ENCODE data around the gene ARHGAP11B.
"Not testable (repeated sequence)": the region's sequence is repeated elsewhere in the genome, so short reads cannot be mapped to it uniquely, and the experiment has no call there.

ARHGAP11B gene

GRCh38 chr15:30671309-30671708 is 45.4 kb downstream of the ARHGAP11B start:
- Mint-ChIP-seq H3K4me3 (no peak overlapping the region), H3K4me1 (peaks cover 8% of the 10 kb centered on the region), H3K27ac (no peak overlapping the region), H3K27me3 (ENCODE audit: low read depth) (no peaks in the 10 kb centered on the region), H3K36me3 (peaks cover 18% of the 10 kb centered on the region), H3K9me3 (no peaks in the 10 kb centered on the region)
- POLR2A ChIA-PET, result no interaction called here
- DNase-seq (ENCODE audit: low spot score) (no peak), ATAC-seq (no peak)
- CTCF ChIA-PET, result no interaction called here
- TF ChIP-seq ERG (CRISPR knock-in tag; IDR thresholded peaks at IDR 0.05) (no peak), TP53 (CRISPR knock-in tag; IDR thresholded peaks at IDR 0.05) (no peak), SMAD3 (CRISPR knock-in tag; IDR thresholded peaks at IDR 0.05; ENCODE audit: borderline replicate concordance) (no peak), FOXJ3 (CRISPR knock-in tag; IDR thresholded peaks at IDR 0.05; ENCODE audit: borderline replicate concordance) (no peak), CDX4 (CRISPR knock-in tag; IDR thresholded peaks at IDR 0.05; ENCODE audit: borderline replicate concordance) (no peak), ZNF396 (CRISPR knock-in tag; IDR thresholded peaks at IDR 0.05; ENCODE audit: borderline replicate concordance) (no peak), ZNF232 (CRISPR knock-in tag; IDR thresholded peaks at IDR 0.05) (no peak), ZNF138 (CRISPR knock-in tag; conservative IDR thresholded peaks at IDR 0.05) (no peak), PRRX2 (CRISPR knock-in tag; IDR thresholded peaks at IDR 0.05) (no peak), ZNF532 (CRISPR knock-in tag; IDR thresholded peaks at IDR 0.05; ENCODE audit: borderline replicate concordance) (no peak), MAX (CRISPR knock-in tag; IDR thresholded peaks at IDR 0.05) (no peak)

- no peak for TF ChIP-seq PRDM15 (CRISPR knock-in tag; IDR thresholded peaks at IDR 0.05)
- no peak for TF ChIP-seq SP1 (CRISPR knock-in tag; conservative IDR thresholded peaks at IDR 0.05)
- ChIA-PET POLR2A (no interaction called here), CTCF (interaction anchor here (1.1 kb wide), 1 partner anchor 184 kb away, joined by 3 read pairs; no protein-coding TSS in a partner anchor)
- Mint-ChIP-seq H3K9me3 (no peaks in the 10 kb centered on the region), H3K27ac (no peak overlapping the region), H3K4me3 (no peak overlapping the region), H3K4me1 (peaks cover under 1% of the 10 kb centered on the region), H3K36me3 (peaks cover 9% of the 10 kb centered on the region), H3K27me3 (ENCODE audit: low read depth) (no peaks in the 10 kb centered on the region)
- DNase-seq (ENCODE audit: low spot score) (no peak), ATAC-seq (no peak)
Observed at GRCh38 chr15:30675126-30675525, 49.2 kb downstream of the ARHGAP11B start.

- H3K9me3 Mint-ChIP-seq; H3K27me3 Mint-ChIP-seq (ENCODE audit: low read depth); ATAC-seq; H3K4me3 Mint-ChIP-seq; H3K27ac Mint-ChIP-seq; H3K36me3 Mint-ChIP-seq; POLR2A ChIA-PET; CTCF ChIA-PET; H3K4me1 Mint-ChIP-seq; DNase-seq (ENCODE audit: low spot score): not testable (repeated sequence)
Observed at GRCh38 chr15:30675891-30676290, 50.0 kb downstream of the ARHGAP11B start.

GRCh38 chr15:30680997-30681396 is 55.1 kb downstream of the ARHGAP11B start:
- ATAC-seq; DNase-seq (ENCODE audit: low spot score); H3K4me3 Mint-ChIP-seq; H3K27ac Mint-ChIP-seq; CTCF ChIA-PET; H3K4me1 Mint-ChIP-seq; H3K36me3 Mint-ChIP-seq; H3K9me3 Mint-ChIP-seq; H3K27me3 Mint-ChIP-seq (ENCODE audit: low read depth); POLR2A ChIA-PET: not testable (repeated sequence)

- ATAC-seq; CTCF ChIA-PET; H3K4me3 Mint-ChIP-seq; H3K27ac Mint-ChIP-seq; DNase-seq (ENCODE audit: low spot score); H3K4me1 Mint-ChIP-seq; POLR2A ChIA-PET; H3K9me3 Mint-ChIP-seq; H3K27me3 Mint-ChIP-seq (ENCODE audit: low read depth): not testable (repeated sequence)
- H3K36me3 Mint-ChIP-seq, result peaks cover 11% of the 10 kb centered on the region
Observed at GRCh38 chr15:30685709-30686285, 59.9 kb downstream of the ARHGAP11B start.

GRCh38 chr15:30686651-30687050 is 60.7 kb downstream of the ARHGAP11B start:
- CTCF ChIA-PET; H3K9me3 Mint-ChIP-seq; H3K4me1 Mint-ChIP-seq; H3K4me3 Mint-ChIP-seq; H3K27ac Mint-ChIP-seq; DNase-seq (ENCODE audit: low spot score); ATAC-seq; POLR2A ChIA-PET; H3K27me3 Mint-ChIP-seq (ENCODE audit: low read depth): not testable (repeated sequence)
- H3K36me3 Mint-ChIP-seq, result peaks cover 11% of the 10 kb centered on the region
